ENCODE measurements around the gene FIS1.

FIS1 gene

DNA sequence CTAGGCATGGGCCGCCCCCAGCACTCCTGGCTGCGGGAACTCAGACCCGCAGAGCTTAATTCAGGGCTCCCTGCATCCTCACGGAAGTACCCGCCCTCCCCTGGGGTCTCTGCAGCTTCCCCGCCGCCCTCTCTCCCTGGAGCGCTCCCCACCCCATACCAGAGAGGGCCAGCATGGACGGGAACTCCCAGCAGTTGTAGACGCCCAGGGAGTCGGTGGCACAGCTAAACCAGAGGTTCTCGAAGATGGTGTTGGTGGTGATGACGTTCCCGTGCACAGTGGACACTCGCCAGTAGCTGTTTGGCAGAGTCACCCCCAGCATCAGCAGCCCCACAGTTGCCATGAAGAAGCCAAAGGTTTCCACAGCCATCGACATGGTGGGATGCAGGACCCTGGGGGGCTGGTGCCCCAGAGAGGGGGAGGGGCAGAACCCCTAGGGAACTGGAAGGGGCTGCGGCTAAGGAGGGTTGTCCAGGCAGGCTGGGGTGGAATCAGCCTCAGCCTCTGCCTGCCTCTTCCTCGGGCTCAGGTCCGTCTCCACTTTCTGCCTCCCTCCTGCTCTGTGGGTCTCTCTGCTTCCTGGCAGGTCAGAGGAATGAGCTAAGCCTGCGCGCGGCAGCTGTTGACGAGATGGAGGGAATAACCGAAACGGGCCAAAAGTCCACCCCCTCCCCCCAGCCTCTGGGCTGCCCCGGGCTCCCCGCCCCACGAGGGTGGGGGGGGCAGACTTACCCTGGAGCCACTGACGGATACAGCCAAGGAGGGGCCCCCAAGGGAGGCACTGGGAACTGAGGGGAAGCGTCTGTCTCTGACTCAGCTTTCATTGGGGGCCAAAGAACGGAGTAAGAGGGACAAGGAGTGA is 7.4 kb downstream of the FIS1 start, which contains the start of gene CLDN15:
Gene CLDN15, minus strand, starts transcription at position 597 of the 862 bp plus-strand sequence. Its CDS starts 221 bp downstream, at position 376.
- in situ Hi-C loops (cut with MboI; ENCODE audit: low sequenced_read_pairs, unreplicated experiment) = no loop called here
- TF ChIP-seq, protein P1, sequence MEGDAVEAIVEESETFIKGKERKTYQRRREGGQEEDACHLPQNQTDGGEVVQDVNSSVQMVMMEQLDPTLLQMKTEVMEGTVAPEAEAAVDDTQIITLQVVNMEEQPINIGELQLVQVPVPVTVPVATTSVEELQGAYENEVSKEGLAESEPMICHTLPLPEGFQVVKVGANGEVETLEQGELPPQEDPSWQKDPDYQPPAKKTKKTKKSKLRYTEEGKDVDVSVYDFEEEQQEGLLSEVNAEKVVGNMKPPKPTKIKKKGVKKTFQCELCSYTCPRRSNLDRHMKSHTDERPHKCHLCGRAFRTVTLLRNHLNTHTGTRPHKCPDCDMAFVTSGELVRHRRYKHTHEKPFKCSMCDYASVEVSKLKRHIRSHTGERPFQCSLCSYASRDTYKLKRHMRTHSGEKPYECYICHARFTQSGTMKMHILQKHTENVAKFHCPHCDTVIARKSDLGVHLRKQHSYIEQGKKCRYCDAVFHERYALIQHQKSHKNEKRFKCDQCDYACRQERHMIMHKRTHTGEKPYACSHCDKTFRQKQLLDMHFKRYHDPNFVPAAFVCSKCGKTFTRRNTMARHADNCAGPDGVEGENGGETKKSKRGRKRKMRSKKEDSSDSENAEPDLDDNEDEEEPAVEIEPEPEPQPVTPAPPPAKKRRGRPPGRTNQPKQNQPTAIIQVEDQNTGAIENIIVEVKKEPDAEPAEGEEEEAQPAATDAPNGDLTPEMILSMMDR (IDR thresholded peaks at IDR 0.05; ENCODE audit: borderline replicate concordance, control extremely low read depth, extremely low read depth, insufficient read depth, missing control alignments) = no peak
- DNase-seq (ENCODE audit: low spot score) = no peak

DNA sequence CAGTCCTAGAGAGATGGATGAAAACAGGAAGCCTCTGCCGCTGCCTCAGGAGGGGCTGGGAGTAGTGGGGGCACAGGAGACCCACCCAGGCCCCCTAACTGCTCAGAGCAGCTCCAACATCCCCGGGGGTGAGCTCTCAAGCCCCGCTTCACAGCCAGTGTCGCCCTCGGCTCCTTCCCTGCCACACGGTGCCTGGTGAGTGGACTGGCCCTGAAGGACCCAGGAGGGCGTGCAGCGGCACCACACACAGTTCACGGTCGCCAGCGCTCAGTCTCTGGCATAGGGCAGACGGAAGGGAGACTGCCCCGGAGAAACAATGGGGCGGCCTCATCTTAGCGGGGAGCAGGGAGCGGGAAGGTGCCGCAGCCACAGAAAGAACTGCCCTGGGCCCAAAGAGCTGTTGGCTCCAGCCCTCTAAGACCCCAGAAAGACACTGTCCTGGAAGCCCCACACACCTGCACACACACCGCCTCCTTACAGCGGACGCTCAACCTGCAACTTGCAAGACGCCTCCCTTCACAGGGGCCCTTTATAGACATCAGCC is 8.5 kb downstream of the FIS1 start:
- TF ChIP-seq, protein P1 (IDR thresholded peaks at IDR 0.05; ENCODE audit: borderline replicate concordance, control extremely low read depth, extremely low read depth, insufficient read depth, missing control alignments) = no peak
- DNase-seq (ENCODE audit: low spot score) = no peak
- in situ Hi-C loops (cut with MboI; ENCODE audit: low sequenced_read_pairs, unreplicated experiment) = no loop called here

GRCh38 chr7:101235522-101235921 is 9.4 kb downstream of the FIS1 start:
- DNase-seq (ENCODE audit: low spot score) = no peak
- TF ChIP-seq, protein P1 (IDR thresholded peaks at IDR 0.05; ENCODE audit: borderline replicate concordance, control extremely low read depth, extremely low read depth, insufficient read depth, missing control alignments) = no peak
- in situ Hi-C loops (cut with MboI; ENCODE audit: low sequenced_read_pairs, unreplicated experiment) = no loop called here

GRCh38 chr7:101235050-101235449 is 9.8 kb downstream of the FIS1 start:
- no peak for DNase-seq (ENCODE audit: low spot score)
- TF ChIP-seq, protein P1 (IDR thresholded peaks at IDR 0.05; ENCODE audit: borderline replicate concordance, control extremely low read depth, extremely low read depth, insufficient read depth, missing control alignments) = no peak
- in situ Hi-C loops (cut with MboI; ENCODE audit: low sequenced_read_pairs, unreplicated experiment) = no loop called here

DNA sequence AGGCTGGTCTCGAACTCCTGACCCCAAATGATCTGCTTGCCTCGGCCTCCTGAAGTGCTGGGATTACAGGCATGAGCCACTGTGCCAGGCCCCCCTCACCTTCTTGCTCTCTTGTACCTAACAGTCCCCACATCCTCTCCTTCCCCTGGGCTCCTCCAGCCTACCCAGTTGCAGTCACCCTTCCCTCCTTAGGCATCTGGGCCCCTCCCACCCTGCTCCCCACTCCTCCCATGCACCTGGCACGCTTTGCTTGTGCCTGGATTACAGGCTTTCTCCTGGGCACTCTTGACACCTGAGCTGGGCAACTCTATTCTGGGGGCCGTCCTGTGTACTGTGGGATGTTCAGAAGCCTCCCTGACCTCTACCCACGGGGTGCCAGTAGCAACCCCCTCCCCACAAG is 10.2 kb downstream of the FIS1 start:
- TF ChIP-seq, protein P1 (IDR thresholded peaks at IDR 0.05; ENCODE audit: borderline replicate concordance, control extremely low read depth, extremely low read depth, insufficient read depth, missing control alignments) = no peak
- DNase-seq (ENCODE audit: low spot score) = no peak
- in situ Hi-C loops (cut with MboI; ENCODE audit: low sequenced_read_pairs, unreplicated experiment) = no loop called here

DNA sequence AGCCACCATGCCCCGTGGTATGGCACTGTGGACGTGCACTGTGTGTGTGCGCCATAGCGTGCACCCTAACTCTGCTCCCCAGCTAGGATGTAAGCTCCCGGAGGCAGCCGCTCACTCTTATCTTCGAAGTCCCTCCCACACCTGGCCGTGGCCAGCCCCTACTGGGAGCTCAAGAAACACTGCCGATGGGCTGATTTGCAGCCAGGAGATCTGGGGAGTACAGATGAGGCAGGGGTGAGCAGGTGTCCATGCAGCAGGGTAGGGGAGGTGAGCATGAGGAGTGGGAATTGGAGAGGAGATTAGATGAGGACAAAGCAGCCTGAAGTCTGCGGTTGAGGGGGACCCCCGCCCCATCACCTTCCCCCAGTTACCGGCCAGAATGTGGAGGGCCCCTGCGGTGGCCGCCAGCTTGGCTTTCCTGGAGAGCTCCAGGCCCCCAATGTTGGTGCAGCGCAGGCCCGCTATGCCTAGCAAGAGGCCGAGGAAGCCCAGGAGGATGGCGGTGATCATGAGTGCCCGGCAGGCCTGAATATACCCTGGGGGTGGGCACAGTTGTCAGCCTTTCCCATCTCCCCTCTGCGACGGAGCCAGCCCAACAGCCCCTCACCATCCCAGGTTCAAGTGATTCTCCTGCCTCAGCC is 10.9 kb downstream of the FIS1 start:
- TF ChIP-seq, protein P1 (IDR thresholded peaks at IDR 0.05; ENCODE audit: borderline replicate concordance, control extremely low read depth, extremely low read depth, insufficient read depth, missing control alignments) = no peak
- in situ Hi-C loops (cut with MboI; ENCODE audit: low sequenced_read_pairs, unreplicated experiment) = no loop called here
- no peak for DNase-seq (ENCODE audit: low spot score)

All from GM13976 (cell line).